ENCODE data around the gene RNF144A.

The RNF144A gene

GRCh38 chr2:6960659-6961058 is 43.4 kb downstream of the RNF144A start:
- in situ Hi-C loops (cut with MboI; ENCODE audit: low pct_unique_long_range_greater_than_20kb, low sequenced_read_pairs), result no loop called here

GRCh38 chr2:6963727-6964126 is 46.5 kb downstream of the RNF144A start:
- in situ Hi-C loops (cut with MboI; ENCODE audit: low pct_unique_long_range_greater_than_20kb, low sequenced_read_pairs), result no loop called here
- no peak for DNase-seq

More at GRCh38 chr2:6960659-6961058, 43.4 kb downstream of the RNF144A start:
- no peak for DNase-seq

- no peak for DNase-seq
- in situ Hi-C loops (cut with MboI; ENCODE audit: low pct_unique_long_range_greater_than_20kb, low sequenced_read_pairs), result no loop called here
Observed at GRCh38 chr2:6965071-6965795, 48.0 kb downstream of the RNF144A start.

DNA sequence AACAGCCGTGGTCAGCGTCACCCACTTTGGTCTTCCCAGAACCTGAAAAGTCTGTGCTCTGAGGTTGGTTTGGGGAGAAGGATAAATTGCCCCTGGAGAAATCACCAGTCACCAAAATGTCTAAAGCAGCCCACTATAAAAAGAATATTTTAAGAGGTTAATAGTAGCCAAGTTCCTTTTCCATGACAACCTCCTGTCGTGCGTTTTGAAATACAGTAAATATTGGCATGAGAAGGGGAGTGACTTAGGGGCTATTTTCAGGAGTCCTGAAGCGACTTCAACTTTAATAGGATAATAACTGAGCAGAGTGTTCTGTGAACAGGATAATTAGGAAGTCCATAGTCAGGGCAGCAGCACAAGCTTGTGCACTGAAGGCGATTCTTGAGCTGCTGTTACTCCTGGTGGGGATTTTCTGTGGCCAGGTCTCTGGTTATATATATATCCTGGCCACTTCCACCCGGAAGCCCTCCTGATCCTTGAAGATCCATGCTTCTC is 49.3 kb downstream of the RNF144A start:
- in situ Hi-C loops (cut with MboI; ENCODE audit: low pct_unique_long_range_greater_than_20kb, low sequenced_read_pairs), result no loop called here
- DNase-seq, result no peak

DNA sequence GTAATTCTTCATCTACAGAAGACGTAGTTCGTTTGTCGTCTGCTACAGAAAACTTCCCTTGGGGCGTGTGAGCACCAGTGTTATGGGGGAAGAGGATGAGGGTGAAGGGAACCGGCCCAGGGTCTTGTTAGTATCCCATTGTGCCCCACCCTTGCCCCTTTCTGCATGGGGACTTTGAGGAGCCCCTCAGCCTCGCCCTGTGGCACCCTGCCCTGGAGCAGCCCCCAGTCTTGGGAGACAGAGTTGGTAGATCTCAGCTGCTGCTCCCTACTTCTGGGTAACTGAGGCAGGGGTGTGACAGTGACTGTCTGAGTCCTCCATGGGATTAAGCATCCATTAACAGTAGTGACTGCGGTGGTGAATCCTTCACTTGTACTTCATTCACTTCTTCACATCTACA is 50.1 kb downstream of the RNF144A start:
- in situ Hi-C loops (cut with MboI; ENCODE audit: low pct_unique_long_range_greater_than_20kb, low sequenced_read_pairs), result no loop called here

GRCh38 chr2:6968319-6969100 is 51.3 kb downstream of the RNF144A start:
- peak; percentile 32 for DNase-seq
- in situ Hi-C loops (cut with MboI; ENCODE audit: low pct_unique_long_range_greater_than_20kb, low sequenced_read_pairs), result no loop called here

More for the DNA sequence above, 50.1 kb downstream of the RNF144A start:
- no peak for DNase-seq

DNA sequence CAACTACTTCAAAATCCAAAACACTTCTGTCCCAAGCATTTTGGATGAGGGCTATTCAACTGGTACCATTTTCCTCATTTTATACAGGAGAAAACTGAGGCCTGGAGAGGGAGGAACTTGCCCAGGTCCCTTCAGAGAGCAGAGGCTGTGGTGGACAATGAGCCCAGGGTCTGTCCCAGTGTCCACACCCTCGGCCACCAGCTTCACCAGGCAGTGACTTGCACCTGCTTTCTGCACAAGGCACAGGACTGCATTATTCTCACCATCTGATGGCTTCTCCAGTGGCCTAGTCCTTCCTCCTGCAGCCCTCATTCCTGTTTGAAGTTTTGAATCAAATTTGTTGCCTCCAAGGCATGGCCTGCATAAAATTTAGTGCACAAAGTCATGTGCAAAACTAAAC is 53.3 kb downstream of the RNF144A start:
- in situ Hi-C loops (cut with MboI; ENCODE audit: low pct_unique_long_range_greater_than_20kb, low sequenced_read_pairs), result no loop called here

DNA sequence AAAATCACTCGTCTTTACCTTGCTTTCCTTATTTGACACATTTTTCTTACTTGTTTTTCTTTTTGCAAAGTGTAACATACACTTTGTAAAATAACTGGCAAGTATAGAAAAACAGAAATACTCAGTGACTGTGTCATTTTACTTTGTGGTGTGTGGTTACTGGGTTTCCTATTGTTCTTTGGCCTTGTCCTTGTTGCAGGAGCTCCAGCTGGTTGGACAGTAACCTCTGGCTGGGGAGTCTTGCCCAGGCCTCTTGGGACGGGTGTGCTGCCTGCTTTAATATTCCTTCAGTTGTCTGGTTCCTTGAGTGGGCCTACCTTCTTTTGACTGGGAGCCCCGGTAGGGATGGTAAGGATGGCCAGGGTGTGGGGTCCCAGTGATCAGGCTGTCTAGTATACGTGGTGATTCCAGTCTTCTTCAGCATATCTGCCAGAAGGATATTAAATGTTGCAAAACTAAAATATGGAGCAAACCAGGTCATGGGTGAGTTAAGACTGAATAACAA is 53.8 kb downstream of the RNF144A start:
- in situ Hi-C loops (cut with MboI; ENCODE audit: low pct_unique_long_range_greater_than_20kb, low sequenced_read_pairs), result no loop called here

More for the DNA sequence above, 53.3 kb downstream of the RNF144A start:
- DNase-seq, result no peak

GRCh38 chr2:6971502-6971901 is 54.3 kb downstream of the RNF144A start:
- no peak for DNase-seq
- in situ Hi-C loops (cut with MboI; ENCODE audit: low pct_unique_long_range_greater_than_20kb, low sequenced_read_pairs), result no loop called here

More for the DNA sequence above, 53.8 kb downstream of the RNF144A start:
- no peak for DNase-seq

- DNase-seq, result no peak
- in situ Hi-C loops (cut with MboI; ENCODE audit: low pct_unique_long_range_greater_than_20kb, low sequenced_read_pairs), result no loop called here
Observed at GRCh38 chr2:6972067-6972710, 55.0 kb downstream of the RNF144A start.

GRCh38 chr2:6973895-6974545 is 56.8 kb downstream of the RNF144A start:
- DNase-seq, result no peak
- in situ Hi-C loops (cut with MboI; ENCODE audit: low pct_unique_long_range_greater_than_20kb, low sequenced_read_pairs), result no loop called here

- in situ Hi-C loops (cut with MboI; ENCODE audit: low pct_unique_long_range_greater_than_20kb, low sequenced_read_pairs), result no loop called here
Observed at GRCh38 chr2:6975988-6976387, 58.8 kb downstream of the RNF144A start.

DNA sequence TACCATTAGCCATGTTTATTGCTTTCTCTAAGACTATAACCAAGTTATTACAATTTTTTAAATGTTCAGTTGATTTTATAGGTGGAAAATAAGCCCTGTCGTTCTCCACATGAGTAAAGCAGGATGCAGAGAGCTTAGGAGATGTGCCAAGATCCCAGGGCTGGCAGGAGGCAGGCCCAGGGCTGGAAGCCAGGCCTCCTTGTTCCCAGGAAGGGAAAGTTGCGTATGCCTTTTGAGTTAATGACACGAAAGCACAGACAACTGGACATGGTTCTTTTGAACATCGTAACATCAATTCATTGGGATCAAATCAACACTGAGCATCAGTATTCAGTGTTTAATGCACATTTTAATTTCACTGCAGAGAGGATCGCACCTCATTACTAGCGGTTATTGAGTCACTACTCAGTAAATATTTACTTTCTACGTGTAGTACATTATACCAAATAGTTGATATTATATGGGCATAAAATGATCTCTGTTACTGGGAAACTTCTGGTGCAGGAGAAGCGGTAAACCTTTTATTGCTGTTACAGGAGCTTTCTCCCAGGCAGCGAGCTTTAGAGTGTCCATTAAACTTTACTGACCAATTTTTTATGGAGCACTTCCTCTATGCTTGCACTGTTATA is 60.0 kb downstream of the RNF144A start:
- no peak for DNase-seq
- in situ Hi-C loops (cut with MboI; ENCODE audit: low pct_unique_long_range_greater_than_20kb, low sequenced_read_pairs), result no loop called here

More at GRCh38 chr2:6975988-6976387, 58.8 kb downstream of the RNF144A start:
- no peak for DNase-seq

- in situ Hi-C loops (cut with MboI; ENCODE audit: low pct_unique_long_range_greater_than_20kb, low sequenced_read_pairs), result no loop called here
- no peak for DNase-seq
Observed at GRCh38 chr2:6977786-6978185, 60.6 kb downstream of the RNF144A start.

GRCh38 chr2:6978991-6979390 is 61.8 kb downstream of the RNF144A start:
- in situ Hi-C loops (cut with MboI; ENCODE audit: low pct_unique_long_range_greater_than_20kb, low sequenced_read_pairs), result no loop called here

GRCh38 chr2:6982449-6982848 is 65.2 kb downstream of the RNF144A start:
- no peak for DNase-seq
- in situ Hi-C loops (cut with MboI; ENCODE audit: low pct_unique_long_range_greater_than_20kb, low sequenced_read_pairs), result no loop called here

More at GRCh38 chr2:6978991-6979390, 61.8 kb downstream of the RNF144A start:
- DNase-seq, result no peak

DNA sequence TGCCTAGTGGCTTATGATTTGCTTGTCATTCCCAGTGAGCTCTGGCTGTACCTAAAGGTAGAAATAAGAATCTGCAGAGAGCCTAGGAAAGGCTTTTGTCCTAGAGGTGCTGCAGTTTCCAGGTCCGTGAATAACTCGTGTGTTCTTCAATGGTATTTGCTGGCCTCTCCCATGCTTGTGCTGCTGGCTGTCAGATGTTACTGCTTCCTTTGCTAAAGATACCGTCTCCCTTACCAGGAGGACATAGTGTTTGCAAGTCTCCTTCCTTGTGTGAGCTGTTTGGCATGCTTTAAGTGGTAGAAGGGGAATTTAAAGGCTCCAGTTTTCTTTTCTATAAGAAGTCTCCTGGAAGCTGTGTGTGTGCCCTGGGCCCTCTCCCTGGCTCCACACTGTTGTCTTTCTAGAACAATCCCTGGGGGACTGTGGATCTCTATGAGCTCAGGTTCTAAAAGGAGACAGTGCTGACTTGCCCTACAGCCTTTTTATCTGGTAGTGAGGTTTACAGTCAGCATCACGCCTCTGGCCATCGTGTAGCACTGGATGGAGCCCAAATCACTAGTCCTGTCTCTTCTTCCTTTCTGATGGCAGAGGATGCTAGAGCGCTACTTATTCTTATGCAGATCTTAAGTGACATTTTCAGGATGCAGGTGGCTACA is 65.8 kb downstream of the RNF144A start:
- in situ Hi-C loops (cut with MboI; ENCODE audit: low pct_unique_long_range_greater_than_20kb, low sequenced_read_pairs), result no loop called here
- no peak for DNase-seq

- no peak for DNase-seq
- in situ Hi-C loops (cut with MboI; ENCODE audit: low pct_unique_long_range_greater_than_20kb, low sequenced_read_pairs), result no loop called here
Observed at GRCh38 chr2:6986301-6986911, 69.2 kb downstream of the RNF144A start.

All from KBM-7 (cell line).